ENCODE results near the gene OR7G2.

GRCh38 chr19:9107375-9107774, at the start of gene OR7G2:
- TF ChIP-seq CTCF (IDR thresholded peaks at IDR 0.05) (no peak), ZFX (IDR thresholded peaks at IDR 0.05; ENCODE audit: borderline replicate concordance) (no peak)
